IMR-90 (cell line): ENCODE results near the gene PAFAH1B2. TPM values are rescaled to one million over a fixed set of nuclear protein-coding genes. Genes with fewer than 3 reads are reported as not detected.

Experiments used
- ATAC-seq: fragments of 200-7000 bp; cut with Tn5 transposase; 2 replicates; pipeline ENCODE4 v1.9.1; 2020; ENCODE audit warnings: low read depth, mild to moderate bottlenecking, moderate library complexity
- BruUV-seq: library from RNA; stranded (reverse); fragments of 400-500 nt; replicated peaks from 2 replicates; lab custom pipeline; 2021; lab: Mats Ljungman, UMichigan
- CTCF ChIA-PET: fragments of 300-600 bp; formaldehyde crosslinking; extraction: SDS; loops from one replicate; lab custom pipeline; 2021; ENCODE audit warnings: antibody characterized with exemption; lab: Yijun Ruan, JAX
- POLR2A ChIA-PET: fragments of 300-600 bp; sonication (Branson Sonifier 250); formaldehyde crosslinking; loops from one replicate; lab custom pipeline; 2022; ENCODE audit warnings: antibody characterized with exemption; ENCODE audit not compliant: unreplicated experiment; lab: Charles Lee
- DNase-seq: peaks from one replicate; pipeline ENCODE4 v3.0.0; 2013
- H2AFZ ChIP-seq: replicated peaks from 2 replicates; pipeline ENCODE3; 2013; ENCODE audit warnings: low read length, mild to moderate bottlenecking; ENCODE audit not compliant: poor library complexity
- H2AK5ac ChIP-seq: 2 replicates; pipeline ENCODE4 v1.6.1; 2013; ENCODE audit warnings: low read depth, low read length, inconsistent platforms
- H2AK9ac ChIP-seq: replicated peaks from 2 replicates; pipeline ENCODE3; 2013; ENCODE audit warnings: mild to moderate bottlenecking, low read depth, low read length, moderate library complexity; ENCODE audit not compliant: poor library complexity
- H2BK120ac ChIP-seq: 2 replicates; pipeline ENCODE4 v1.6.1; 2013; ENCODE audit warnings: low read depth, low read length, inconsistent platforms
- H2BK15ac ChIP-seq: 3 replicates; pipeline ENCODE4 v1.6.1; 2013; ENCODE audit warnings: low read depth, low read length, inconsistent platforms
- H2BK20ac ChIP-seq: 2 replicates; pipeline ENCODE4 v1.6.1; 2013; ENCODE audit warnings: low read depth, mild to moderate bottlenecking, inconsistent platforms, low read length, moderate library complexity
- H2BK5ac ChIP-seq: 2 replicates; pipeline ENCODE4 v1.6.1; 2013; ENCODE audit warnings: mild to moderate bottlenecking, low read depth, low read length, inconsistent platforms; ENCODE audit not compliant: poor library complexity, severe bottlenecking
- H3K14ac ChIP-seq: replicated peaks from 2 replicates; pipeline ENCODE4 v1.6.1; 2013; ENCODE audit warnings: low read depth, low read length, inconsistent platforms
- H3K18ac ChIP-seq: 2 replicates; pipeline ENCODE4 v1.6.1; 2013; ENCODE audit warnings: low read depth, low read length, control low read depth
- H3K23ac ChIP-seq: 2 replicates; pipeline ENCODE4 v1.6.1; 2013; ENCODE audit warnings: low read depth, low read length, inconsistent platforms
- H3K27ac ChIP-seq: 2 replicates; pipeline ENCODE4 v1.5.1; 2013; ENCODE audit warnings: mild to moderate bottlenecking, control low read depth, low read length; ENCODE audit not compliant: insufficient read depth
- H3K27me3 ChIP-seq: 2 replicates; pipeline ENCODE4 v1.6.1; 2013; ENCODE audit warnings: low read length; ENCODE audit not compliant: control insufficient read depth, insufficient read depth
- H3K36me3 ChIP-seq: 2 replicates; pipeline ENCODE4 v1.6.1; 2013; ENCODE audit warnings: low read length, mixed read lengths; ENCODE audit not compliant: control insufficient read depth, insufficient read depth
- H3K4ac ChIP-seq: 2 replicates; pipeline ENCODE4 v1.6.1; 2013; ENCODE audit warnings: low read depth, low read length, inconsistent platforms
- H3K4me1 ChIP-seq: 2 replicates; pipeline ENCODE4 v1.6.1; 2013; ENCODE audit warnings: low read length, mixed read lengths; ENCODE audit not compliant: control insufficient read depth, insufficient read depth
- H3K4me2 ChIP-seq: 2 replicates; pipeline ENCODE4 v1.6.1; 2013; ENCODE audit warnings: low read depth, mild to moderate bottlenecking, control low read depth, low read length, moderate library complexity
- H3K4me3 ChIP-seq: 2 replicates; pipeline ENCODE4 v1.5.1; 2013; ENCODE audit warnings: low read depth, mild to moderate bottlenecking, control low read depth, low read length, moderate library complexity; ENCODE audit not compliant: insufficient read depth
- H3K56ac ChIP-seq: 2 replicates; pipeline ENCODE4 v1.6.1; 2013; ENCODE audit warnings: low read length, inconsistent platforms; ENCODE audit not compliant: insufficient read depth; ENCODE audit errors: extremely low read depth
- H3K79me1 ChIP-seq, 2 experiments: 2 replicates each; pipeline ENCODE4 v1.6.1; 2013; ENCODE audit warnings: low read length in 2 of 2, inconsistent platforms in 1 of 2, low read depth in 1 of 2
- H3K9ac ChIP-seq: 2 replicates; pipeline ENCODE4 v1.6.1; 2013; ENCODE audit warnings: low read depth, low read length, control low read depth
- H3K9me1 ChIP-seq: 2 replicates; pipeline ENCODE4 v1.6.1; 2013; ENCODE audit warnings: low read length, inconsistent platforms; ENCODE audit not compliant: insufficient read depth
- H3K9me3 ChIP-seq: 2 replicates; pipeline ENCODE4 v1.6.1; 2013; ENCODE audit warnings: low read length; ENCODE audit not compliant: control insufficient read depth, insufficient read depth
- H4K20me1 ChIP-seq: 2 replicates; pipeline ENCODE4 v1.6.1; 2013; ENCODE audit warnings: low read length, inconsistent platforms; ENCODE audit not compliant: insufficient read depth
- H4K5ac ChIP-seq: 2 replicates; pipeline ENCODE4 v1.6.1; 2013; ENCODE audit warnings: mild to moderate bottlenecking, low read depth, low read length, control low read depth
- H4K8ac ChIP-seq, 2 experiments: 2 replicates each; pipeline ENCODE4 v1.6.1; 2013; ENCODE audit warnings: low read depth in 2 of 2, low read length in 2 of 2, control low read depth in 1 of 2, inconsistent platforms in 1 of 2
- H4K91ac ChIP-seq: 2 replicates; pipeline ENCODE4 v1.6.1; 2013; ENCODE audit warnings: low read depth, low read length, inconsistent platforms; ENCODE audit not compliant: insufficient read depth
- BHLHE40 ChIP-seq: fragments of 150-350 bp; IDR thresholded peaks from 2 replicates; pipeline ENCODE4 v1.6.1; 2016; ENCODE audit warnings: mild to moderate bottlenecking, low read depth, low read length
- CEBPB ChIP-seq: IDR thresholded peaks from 2 replicates; pipeline ENCODE4 v1.6.1; 2012; ENCODE audit warnings: low read depth, low read length, improper control_type of control experiment
- CHD1 ChIP-seq: IDR thresholded peaks from 2 replicates; pipeline ENCODE4 v1.6.1; 2012; ENCODE audit warnings: low read depth, low read length, improper control_type of control experiment
- FOS ChIP-seq: fragments of 150-350 bp; IDR thresholded peaks from 2 replicates; pipeline ENCODE4 v1.6.1; 2016; ENCODE audit warnings: low read depth, low read length
- MAZ ChIP-seq: IDR thresholded peaks from 2 replicates; pipeline ENCODE4 v1.6.1; 2012; ENCODE audit warnings: low read depth, mild to moderate bottlenecking, low read length, improper control_type of control experiment, moderate library complexity, borderline replicate concordance
- MXI1 ChIP-seq: IDR thresholded peaks from 2 replicates; pipeline ENCODE4 v1.6.1; 2012; ENCODE audit warnings: low read depth, mild to moderate bottlenecking, low read length, moderate library complexity, borderline replicate concordance
- NFE2L2 ChIP-seq: fragments of 150-350 bp; IDR thresholded peaks from 2 replicates; pipeline ENCODE4 v1.6.1; 2016; ENCODE audit warnings: low read depth, mild to moderate bottlenecking, low read length
- RCOR1 ChIP-seq: IDR thresholded peaks from 2 replicates; pipeline ENCODE4 v1.6.1; 2012; ENCODE audit warnings: mild to moderate bottlenecking, low read length, improper control_type of control experiment; ENCODE audit not compliant: insufficient replicate concordance
- RFX5 ChIP-seq: IDR thresholded peaks from 2 replicates; pipeline ENCODE4 v1.8.0; 2012; ENCODE audit warnings: low read depth, mild to moderate bottlenecking, low read length, moderate library complexity
- SMC3 ChIP-seq: fragments of 150-350 bp; IDR thresholded peaks from 2 replicates; pipeline ENCODE4 v1.6.1; 2016; ENCODE audit warnings: low read depth, mild to moderate bottlenecking, antibody characterized with exemption, low read length, moderate library complexity
- WGBS, 2 experiments: methylation state at CpG; one replicate each; pipeline versions ENCODE4 v1.1.5 to v1.1.7; 2013; ENCODE audit warnings: missing lambda C conversion rate in 2 of 2; ENCODE audit not compliant: insufficient read length in 1 of 2; ENCODE audit errors: extremely low coverage in 2 of 2; 5-methylcytosine and 5-hydroxymethylcytosine counted together
- dilution Hi-C: fragments of 300-500 bp; cut with HindIII; formaldehyde crosslinking; loops from one replicate; pipeline ENCODE4 v1.14.3; 2018; ENCODE audit warnings: low sequenced_read_pairs; ENCODE audit not compliant: unreplicated experiment
- in situ Hi-C: fragments of 300-500 bp; cut with MboI; formaldehyde crosslinking; loops from 3 replicates; pipeline ENCODE4 v1.14.3; 2019; ENCODE audit warnings: low sequenced_read_pairs, inconsistent platforms, mixed read lengths
- intact Hi-C: fragments of 100-400 bp; cut with micrococcal nuclease; formaldehyde crosslinking; loops from 2 replicates; pipeline ENCODE4 v1.10.0; 2022
- polyA plus RNA-seq, 3 experiments: library from polyadenylated mRNA; depleted of rRNA; stranded (reverse); fragments of >200 nt; gene quantifications; 2 replicates each; pipeline ENCODE4 v1.2.3, GENCODE V29; 2012; ENCODE audit warnings: low replicate concordance in 1 of 3
- total RNA-seq: library from RNA; depleted of rRNA; stranded (reverse); fragments of >200 nt; gene quantifications from 2 replicates; pipeline ENCODE4 v1.2.3, GENCODE V29; 2012
- TF ChIP-seq, protein P1 (sequence below): fragments of 150-350 bp; IDR thresholded peaks from 2 replicates; pipeline ENCODE4 v1.6.1; 2017; ENCODE audit warnings: mild to moderate bottlenecking, antibody characterized with exemption, low read length, low read depth
- TF ChIP-seq, protein P2 (sequence below): fragments of 150-350 bp; IDR thresholded peaks from 2 replicates; pipeline ENCODE4 v1.6.1; 2016; ENCODE audit warnings: low read depth, mild to moderate bottlenecking, low read length, moderate library complexity, borderline replicate concordance

PAFAH1B2 gene
- total and polyA plus RNA-seq, 2 of the 4 experiments (the other 2 are of a cell fraction): 29.8 to 280 TPM

GRCh38 chr11:117203069-117203407 lies 59.0 kb downstream of the PAFAH1B2 start:
- Histone ChIP-seq H3K4me2 (peak overlapping the region; percentile 80), H3K9ac (no peak overlapping the region; the same call in 1 of the 2 replicates), H2AFZ (peak overlapping the region; percentile 22), H2BK20ac (no peak overlapping the region), H4K20me1 (peaks cover 58% of the 10 kb centered on the region), H3K79me1 (peaks cover 26 to 56% of the 10 kb centered on the region in 2 experiments), H4K91ac (peak overlapping the region; percentile 9; the same call in 1 of the 2 replicates), H2BK120ac (no peak overlapping the region), H4K8ac (peak overlapping the region in 1 of 2 experiments; percentile 26; a peak in 1 of 4 replicates), H2AK5ac (0 out of 2 replicates have a peak overlapping the region, but pooled peaks have one; percentile 13), H3K27ac (peak overlapping the region; percentile 11), H3K36me3 (peaks cover 45% of the 10 kb centered on the region), H3K18ac (no peak overlapping the region), H3K9me1 (peaks cover 26% of the 10 kb centered on the region), H3K56ac (no peak overlapping the region), H3K9me3 (no peaks in the 10 kb centered on the region), H3K27me3 (no peaks in the 10 kb centered on the region), H3K23ac (peak overlapping the region; percentile 91; the same call in 1 of the 2 replicates), H2AK9ac (peak overlapping the region; percentile 76), H3K4ac (peak overlapping the region; percentile 20; the same call in 1 of the 2 replicates), H4K5ac (no peak overlapping the region), H3K4me1 (peaks cover 40% of the 10 kb centered on the region), H2BK15ac (no peak overlapping the region), H2BK5ac (peak overlapping the region; percentile 83), H3K14ac (peak overlapping the region; percentile 45), H3K4me3 (peak overlapping the region; percentile 49; the same call in 1 of the 2 replicates)
- ChIA-PET POLR2A (interaction anchor here (0.9 to 1.8 kb wide), 2 partner anchors 19 to 57 kb away, joined by 4 to 6 read pairs; no protein-coding TSS in a partner anchor), CTCF (interaction anchor here (0.9 kb wide), 1 partner anchor 19 kb away, joined by 4 read pairs; no protein-coding TSS in a partner anchor)
- TF ChIP-seq, protein P1, sequence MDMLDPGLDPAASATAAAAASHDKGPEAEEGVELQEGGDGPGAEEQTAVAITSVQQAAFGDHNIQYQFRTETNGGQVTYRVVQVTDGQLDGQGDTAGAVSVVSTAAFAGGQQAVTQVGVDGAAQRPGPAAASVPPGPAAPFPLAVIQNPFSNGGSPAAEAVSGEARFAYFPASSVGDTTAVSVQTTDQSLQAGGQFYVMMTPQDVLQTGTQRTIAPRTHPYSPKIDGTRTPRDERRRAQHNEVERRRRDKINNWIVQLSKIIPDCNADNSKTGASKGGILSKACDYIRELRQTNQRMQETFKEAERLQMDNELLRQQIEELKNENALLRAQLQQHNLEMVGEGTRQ: no peak
- no peak for TF ChIP-seq NFE2L2
- TF ChIP-seq BHLHE40: no peak
- TF ChIP-seq, protein P2, sequence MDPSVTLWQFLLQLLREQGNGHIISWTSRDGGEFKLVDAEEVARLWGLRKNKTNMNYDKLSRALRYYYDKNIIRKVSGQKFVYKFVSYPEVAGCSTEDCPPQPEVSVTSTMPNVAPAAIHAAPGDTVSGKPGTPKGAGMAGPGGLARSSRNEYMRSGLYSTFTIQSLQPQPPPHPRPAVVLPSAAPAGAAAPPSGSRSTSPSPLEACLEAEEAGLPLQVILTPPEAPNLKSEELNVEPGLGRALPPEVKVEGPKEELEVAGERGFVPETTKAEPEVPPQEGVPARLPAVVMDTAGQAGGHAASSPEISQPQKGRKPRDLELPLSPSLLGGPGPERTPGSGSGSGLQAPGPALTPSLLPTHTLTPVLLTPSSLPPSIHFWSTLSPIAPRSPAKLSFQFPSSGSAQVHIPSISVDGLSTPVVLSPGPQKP: no peak
- TF ChIP-seq CEBPB: no peak
- no peak for TF ChIP-seq SMC3
- no peak for TF ChIP-seq RCOR1
- TF ChIP-seq MAZ: no peak
- no peak for TF ChIP-seq MXI1
- TF ChIP-seq CHD1: no peak
- TF ChIP-seq FOS: no peak
- TF ChIP-seq RFX5: no peak
- WGBS, 2 experiments: 93% methylated on average over 3 of the region's 10 CpGs; no CpG with 5 or more reads in 1 of the 2 experiments
- ATAC-seq: no peak
- in situ Hi-C loops: no loop called here
- no TSS peak for BruUV-seq
- dilution Hi-C loops: no loop called here
- intact Hi-C loops: no loop called here
- no peak for DNase-seq
